Measurements from ENCODE around the gene GRK5.

Gene GRK5

DNA sequence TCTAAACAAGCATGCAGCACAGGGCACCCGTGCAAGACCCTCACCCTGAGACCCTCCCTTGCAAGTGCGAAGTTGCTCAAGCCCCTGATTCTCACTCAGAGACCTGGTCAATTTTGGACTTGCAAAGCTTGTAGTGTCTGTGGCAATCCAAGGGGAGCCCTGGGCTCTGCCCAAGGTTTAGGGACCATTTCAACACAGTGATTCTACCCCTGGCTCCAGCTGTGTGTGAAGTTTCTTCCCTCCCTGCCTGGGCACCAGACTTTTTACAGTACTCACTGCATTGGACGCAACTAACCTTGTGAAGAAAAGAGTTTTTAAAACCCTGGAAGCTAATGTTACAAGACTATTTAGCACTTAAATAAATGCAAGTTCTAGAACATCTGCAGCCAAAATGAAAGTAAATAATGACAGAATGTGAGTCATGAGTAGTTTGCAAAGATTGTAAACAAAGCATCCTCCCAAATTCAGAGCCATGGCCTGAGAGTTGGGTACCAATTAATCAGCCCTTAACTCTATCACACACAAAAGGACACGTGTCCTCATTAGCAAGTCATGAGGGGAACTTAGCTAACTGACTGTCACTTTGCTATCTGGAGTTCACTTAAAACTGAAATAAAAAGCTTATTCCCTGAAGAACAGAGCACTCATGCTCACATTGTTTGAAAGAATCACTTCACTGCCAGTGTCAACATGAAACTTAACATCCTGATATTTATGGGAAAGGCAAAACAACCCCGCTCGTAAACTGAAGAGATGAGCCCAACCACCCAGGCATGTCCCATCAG, 287.1 kb downstream of the GRK5 start:
- DNase-seq (ENCODE audit: insufficient read length, low spot score) (no peak), FAIRE-seq (no peak)

DNA sequence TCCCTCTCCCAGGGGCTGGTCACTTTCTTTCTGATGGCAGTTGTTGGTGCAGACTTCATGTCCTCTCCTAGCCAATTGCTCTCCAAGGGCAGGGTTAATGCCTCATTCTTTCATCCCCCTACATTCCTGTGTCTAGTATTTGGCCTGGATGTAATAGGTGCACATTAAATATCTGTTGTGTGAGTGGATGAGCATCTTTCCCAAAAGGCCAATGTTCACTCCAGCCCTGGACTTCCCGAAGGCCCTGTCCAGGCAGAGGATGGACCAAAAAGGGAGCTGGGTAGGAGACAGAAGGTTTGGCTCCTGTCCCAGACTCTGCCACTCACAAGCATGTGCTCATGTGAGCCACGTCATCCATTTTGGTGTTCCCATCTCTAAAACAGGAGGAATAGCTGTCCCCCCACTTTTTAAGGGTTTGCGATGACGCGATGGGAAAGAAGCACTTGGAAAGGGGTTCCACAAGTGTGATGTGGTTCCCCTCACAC, 287.7 kb downstream of the GRK5 start:
- DNase-seq (ENCODE audit: insufficient read length, low spot score) (no peak), FAIRE-seq (no peak)

DNA sequence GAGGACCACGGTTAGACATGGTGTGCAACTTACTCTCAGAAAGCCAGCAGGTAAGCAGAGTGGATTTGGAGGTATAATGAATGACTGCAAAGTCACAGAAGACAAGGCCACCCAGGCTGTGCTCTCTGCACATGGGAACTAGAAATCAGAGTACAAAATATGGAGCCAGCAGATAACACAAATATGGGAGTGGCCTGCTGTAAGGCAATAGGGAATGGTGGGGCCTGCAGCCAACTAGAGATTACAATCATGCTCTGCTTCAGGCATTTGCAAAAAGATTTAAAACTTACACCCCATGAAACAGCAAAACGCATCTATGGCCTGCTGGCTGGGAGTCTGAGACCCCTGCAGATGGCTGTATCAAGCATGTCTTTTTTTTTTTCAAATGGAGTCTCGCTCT, 288.2 kb downstream of the GRK5 start:
- DNase-seq (ENCODE audit: insufficient read length, low spot score) = no peak
- no peak for FAIRE-seq

DNA sequence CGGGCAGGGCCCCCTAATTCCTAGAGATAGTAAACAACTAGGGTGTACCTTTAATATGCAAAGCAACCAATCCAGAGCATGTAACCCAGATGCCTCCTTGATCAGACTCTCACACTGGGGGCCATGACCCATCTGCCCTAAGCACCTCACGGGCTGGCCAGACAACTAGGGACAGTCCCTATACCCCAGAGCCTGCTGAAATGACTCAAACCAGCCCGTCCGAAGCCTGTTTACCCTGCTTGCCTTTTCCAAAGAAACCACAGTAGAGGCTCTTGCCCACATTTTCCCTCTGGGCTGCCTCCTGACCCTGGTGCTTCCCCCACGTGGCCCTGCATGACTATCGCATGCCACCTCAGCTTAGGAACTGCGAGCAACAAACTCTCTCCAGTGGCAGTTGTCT, 288.9 kb downstream of the GRK5 start:
- DNase-seq (ENCODE audit: insufficient read length, low spot score) = no peak
- FAIRE-seq = no peak

DNA sequence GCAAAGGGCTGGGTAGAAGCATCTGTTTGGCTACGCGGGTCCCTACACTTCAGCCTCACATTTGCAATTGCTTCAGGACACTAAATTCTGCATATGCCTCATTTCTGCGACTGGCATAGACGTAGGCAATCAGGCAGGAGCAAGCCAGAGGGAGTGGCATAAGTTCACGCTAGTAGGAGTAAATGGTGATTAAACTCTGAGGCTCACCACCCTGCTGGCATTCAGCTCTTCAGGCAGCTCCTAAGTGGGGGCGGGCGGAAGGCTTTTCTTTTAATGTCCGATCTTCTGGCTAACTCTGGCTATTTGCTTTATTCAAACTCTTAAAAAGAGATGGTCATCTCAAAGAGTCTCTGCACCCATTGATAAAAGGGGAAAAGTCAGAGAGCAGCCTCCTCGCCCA, 289.9 kb downstream of the GRK5 start:
- no peak for DNase-seq (ENCODE audit: insufficient read length, low spot score)
- no peak for FAIRE-seq

DNA sequence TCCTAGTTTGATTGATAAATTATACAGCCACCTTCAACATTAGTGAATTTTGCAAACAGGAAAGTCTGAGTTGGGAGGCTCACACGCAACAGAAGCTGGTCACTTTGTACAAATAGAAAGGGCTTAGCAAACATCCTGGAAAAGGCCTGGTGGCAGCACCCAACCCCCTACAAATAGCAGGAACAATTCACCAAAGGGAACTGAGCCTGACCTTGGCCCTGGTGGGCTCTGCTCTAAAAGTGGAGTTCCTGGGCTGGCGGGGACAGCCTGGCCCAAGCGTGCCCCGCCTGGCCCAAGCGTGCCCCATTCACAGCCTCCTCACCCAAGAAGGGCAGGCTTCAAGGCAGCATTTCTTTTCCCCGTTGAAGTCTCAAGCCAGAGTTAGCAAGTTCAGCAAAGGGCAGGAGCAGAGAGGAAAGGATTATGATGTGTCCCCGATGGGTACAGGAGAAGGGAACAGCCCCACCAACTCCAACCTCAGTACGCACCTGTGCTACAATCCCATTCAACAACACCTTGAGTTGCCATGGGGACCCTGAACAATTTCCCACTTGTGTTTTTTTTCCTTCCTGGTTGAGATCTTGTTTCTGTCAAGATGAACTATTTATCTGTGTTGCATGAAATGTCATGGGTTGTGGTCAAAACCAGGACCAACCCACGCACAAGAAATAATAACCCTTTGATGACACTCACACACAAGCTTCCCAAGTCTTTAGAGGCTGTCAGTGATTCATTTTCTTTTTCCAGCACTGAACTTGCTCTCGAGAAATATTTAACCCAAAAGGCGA, 291.7 kb downstream of the GRK5 start:
- DNase-seq (ENCODE audit: insufficient read length, low spot score) (no peak), FAIRE-seq (no peak)

DNA sequence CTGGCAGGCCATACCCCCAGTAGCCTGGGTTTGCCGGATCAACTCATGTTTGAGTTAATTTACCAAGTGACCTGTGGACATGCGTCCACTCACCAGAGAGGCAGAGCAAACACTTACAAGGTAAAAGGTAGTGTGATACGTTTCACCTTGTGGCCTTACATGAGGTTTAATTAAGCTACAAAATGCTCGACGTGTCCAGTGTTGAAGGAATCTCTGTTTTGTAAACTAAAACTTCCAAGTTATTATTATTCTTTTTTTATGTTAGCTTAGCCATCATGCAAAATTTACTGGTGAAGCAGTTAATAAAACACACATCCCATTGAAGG, 292.3 kb downstream of the GRK5 start:
- no peak for FAIRE-seq

DNA sequence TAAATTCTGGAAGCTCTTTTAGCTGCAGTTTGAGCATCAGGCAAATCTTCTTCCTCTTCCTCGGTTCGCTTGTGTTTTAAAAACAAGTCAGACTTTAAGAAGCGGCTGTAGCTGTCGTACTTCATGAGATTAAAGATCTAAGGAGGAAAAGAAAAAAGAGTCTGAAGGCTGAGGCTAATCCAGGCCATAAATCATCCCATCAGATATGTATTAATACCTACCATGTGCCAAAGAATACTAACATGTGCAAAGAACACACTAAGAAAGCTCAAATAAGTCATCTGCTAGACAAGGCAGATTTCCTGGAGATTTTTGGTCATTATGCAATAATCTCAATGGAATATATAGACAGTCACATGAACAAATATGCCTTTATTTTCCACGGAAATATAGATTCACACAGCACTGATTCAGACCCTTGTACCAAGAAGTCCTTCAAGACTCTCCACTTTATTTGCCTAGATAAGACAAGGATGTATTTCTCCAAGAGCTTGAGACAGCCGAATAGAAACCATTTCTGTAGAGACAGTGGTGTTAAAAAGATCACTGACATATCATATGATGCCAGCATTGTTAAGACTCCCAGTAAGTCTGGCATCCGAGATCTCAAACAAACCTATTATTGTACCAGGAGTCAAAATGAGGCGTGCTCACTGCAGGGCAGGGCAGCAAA, 292.9 kb downstream of the GRK5 start:
- no peak for FAIRE-seq
- DNase-seq (ENCODE audit: insufficient read length, low spot score) = no peak

More for the DNA sequence above, 292.3 kb downstream of the GRK5 start:
- no peak for DNase-seq (ENCODE audit: insufficient read length, low spot score)

DNA sequence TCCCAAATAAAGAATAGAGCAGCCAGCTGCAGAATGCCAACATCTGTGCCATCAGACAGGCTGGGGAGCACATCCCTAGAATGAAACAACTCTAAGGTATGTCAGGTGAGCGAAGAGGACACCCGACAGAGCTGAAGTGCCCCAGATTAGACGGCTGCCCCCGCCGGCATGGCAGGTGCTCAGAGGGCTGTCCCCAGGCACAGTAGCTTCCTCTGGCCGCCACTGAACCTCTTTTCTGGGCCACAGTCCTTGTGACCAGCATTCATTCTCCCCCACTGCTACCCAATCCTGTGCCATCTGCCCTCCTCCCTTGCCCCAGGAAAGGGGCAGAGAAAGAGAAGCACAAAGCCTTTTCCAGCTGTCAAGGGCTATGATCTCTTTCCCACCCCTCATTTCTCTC, 293.4 kb downstream of the GRK5 start:
- no peak for FAIRE-seq
- DNase-seq (ENCODE audit: insufficient read length, low spot score) = no peak

DNA sequence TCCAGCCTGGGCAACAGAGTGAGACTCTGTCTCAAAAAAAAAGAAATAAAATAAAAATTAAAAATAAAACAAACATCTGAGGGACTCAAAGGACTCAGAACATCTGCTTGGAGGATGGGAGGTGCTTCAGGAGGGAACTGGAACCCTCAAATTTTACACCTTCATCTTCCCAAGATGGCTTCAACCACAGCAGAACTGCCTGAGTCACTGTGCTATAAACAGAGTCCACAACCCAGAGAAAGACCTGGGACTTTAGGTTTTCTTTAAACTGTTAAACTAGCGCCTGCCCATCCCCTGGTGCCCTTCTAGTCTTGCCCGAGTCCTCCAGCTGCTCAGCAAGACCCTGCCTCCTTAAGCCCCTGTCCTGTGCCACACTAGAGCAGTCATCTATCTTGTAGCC, 294.3 kb downstream of the GRK5 start:
- FAIRE-seq = no peak
- no peak for DNase-seq (ENCODE audit: insufficient read length, low spot score)

DNA sequence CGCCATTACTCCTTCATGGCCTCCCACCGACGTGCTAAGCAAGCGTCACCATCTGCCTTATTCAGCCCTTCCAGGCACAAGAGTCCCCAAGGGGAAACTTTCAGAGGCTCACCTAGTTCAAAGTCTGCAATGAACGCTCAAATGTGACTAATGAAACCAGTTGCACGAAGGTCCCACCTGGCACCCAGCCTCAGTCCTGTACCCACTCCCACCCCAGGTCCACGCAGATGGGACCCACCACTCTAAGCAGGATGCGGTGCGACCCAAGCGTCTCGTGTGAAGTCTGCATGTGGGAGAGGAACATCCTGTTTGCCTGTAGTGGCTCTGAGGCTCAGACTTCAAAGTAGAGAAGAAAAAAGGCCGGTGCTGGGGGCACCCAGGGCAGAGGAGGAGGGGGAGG, 294.8 kb downstream of the GRK5 start:
- no peak for DNase-seq (ENCODE audit: insufficient read length, low spot score)
- no peak for FAIRE-seq

DNA sequence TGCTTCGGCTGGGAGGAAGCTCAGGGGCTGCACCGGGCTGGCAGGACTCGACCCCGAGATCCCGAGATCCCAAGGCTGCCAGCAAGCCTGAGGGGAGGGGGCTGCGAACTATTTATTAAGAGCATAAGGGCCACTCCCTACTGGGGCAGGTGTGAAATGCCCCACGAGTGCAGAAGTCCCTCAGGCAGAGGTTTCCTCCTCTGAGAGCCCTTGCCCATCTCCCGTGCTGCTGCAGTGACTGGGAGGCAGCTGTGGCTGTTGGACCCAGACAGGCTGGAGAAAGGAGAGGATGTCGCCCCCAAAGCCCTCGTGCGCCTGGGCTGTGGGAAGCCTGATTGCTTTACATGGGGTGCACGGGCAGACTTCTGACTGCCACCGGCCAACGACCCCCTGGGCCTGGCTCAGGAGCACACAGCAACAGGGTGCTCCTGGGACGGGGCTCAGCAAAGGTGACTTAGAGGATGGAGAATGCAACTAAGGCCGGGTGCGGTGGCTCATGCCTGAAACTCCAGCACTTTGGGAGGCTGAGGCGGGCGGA, 295.3 kb downstream of the GRK5 start:
- FAIRE-seq = no peak
- no peak for DNase-seq (ENCODE audit: insufficient read length, low spot score)

DNA sequence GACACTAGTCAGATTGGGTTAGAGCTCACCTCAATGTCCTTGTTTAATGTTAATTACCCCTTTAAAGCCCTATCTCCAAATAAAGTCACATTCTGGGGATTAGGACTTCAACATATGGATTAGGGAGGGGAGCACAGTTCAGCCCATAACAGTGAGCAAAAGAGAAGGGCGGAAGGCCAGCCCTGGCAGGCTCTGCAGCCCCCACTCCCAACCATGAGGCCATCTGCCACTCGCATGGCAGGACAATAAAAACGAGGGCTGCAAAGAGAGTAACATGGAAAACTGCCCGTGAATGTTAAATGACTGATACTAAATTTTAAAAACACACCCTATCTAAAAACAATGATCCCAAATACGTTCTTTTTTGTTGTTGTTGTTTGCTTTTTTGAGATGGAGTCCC, 296.4 kb downstream of the GRK5 start:
- DNase-seq (ENCODE audit: insufficient read length, low spot score) = no peak
- FAIRE-seq = no peak

DNA sequence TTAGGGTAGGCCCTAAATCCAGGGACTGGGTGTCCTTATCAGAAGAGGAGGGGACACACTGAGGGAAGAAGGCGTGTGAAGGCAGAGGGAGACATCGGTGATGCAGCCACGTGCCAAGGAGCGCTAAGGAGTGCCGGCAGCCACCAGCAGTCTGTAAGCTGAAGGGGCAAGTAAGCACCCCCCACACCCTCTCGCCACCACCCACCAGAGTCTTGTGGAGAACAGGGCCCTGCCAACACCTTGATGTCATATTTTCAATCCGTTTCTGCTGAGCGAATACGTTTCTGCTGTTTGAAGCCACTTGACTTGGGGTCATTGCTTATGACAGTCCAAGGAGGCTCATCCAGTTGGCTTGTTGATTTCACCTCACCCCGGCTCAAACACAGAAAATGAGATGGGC, 297.3 kb downstream of the GRK5 start:
- FAIRE-seq (no peak), DNase-seq (ENCODE audit: insufficient read length, low spot score) (no peak)

DNA sequence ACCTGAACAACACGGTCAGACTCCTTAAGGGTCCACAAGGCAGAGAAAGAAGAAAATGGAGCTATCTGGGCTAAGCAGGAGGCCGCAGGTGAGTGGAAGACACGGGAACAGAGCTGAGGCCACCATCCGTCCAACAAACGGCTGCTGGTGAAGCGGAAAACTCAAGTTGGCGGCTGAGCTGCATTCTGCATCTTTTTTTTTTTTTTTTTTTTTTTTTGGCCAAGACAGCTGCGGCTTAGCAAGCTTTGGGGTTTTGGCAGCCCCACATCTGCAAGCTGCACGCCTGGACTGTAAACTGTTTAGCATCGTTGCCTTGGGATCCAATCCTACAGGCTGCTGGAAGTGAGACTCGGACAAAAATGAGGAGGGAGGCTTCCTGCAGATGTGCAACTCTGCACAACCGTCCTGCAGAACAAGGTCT, 297.8 kb downstream of the GRK5 start:
- FAIRE-seq (no peak), DNase-seq (ENCODE audit: insufficient read length, low spot score) (no peak)
